Neural progenitor cell (in vitro differentiated cells): ENCODE measurements around the gene ACOT12. TPM values are rescaled to one million over a fixed set of nuclear protein-coding genes. Genes with fewer than 3 reads are reported as not detected.

Experiments used
- DNase-seq: peaks from one replicate; pipeline ENCODE4 v3.0.0-alpha.2; 2016; ENCODE audit warnings: low spot score
- H2AFZ ChIP-seq: fragments of 200-600 bp; sonication (generic); replicated peaks from 2 replicates; pipeline ENCODE4 v1.6.1; 2016; ENCODE audit warnings: antibody characterized with exemption
- H3F3A ChIP-seq: fragments of 200-600 bp; sonication (generic); 2 replicates; pipeline ENCODE4 v1.6.1; 2016; ENCODE audit warnings: antibody characterized with exemption, low read depth
- H3K27ac ChIP-seq: fragments of 200-600 bp; sonication (generic); 2 replicates; pipeline ENCODE4 v1.5.1; 2016; ENCODE audit warnings: mild to moderate bottlenecking
- H3K27me3 ChIP-seq: fragments of 200-600 bp; sonication (generic); 2 replicates; pipeline ENCODE4 v1.6.1; 2016; ENCODE audit warnings: mild to moderate bottlenecking, moderate library complexity
- H3K36me3 ChIP-seq: fragments of 200-600 bp; sonication (generic); 2 replicates; pipeline ENCODE4 v1.5.1; 2016
- H3K4me1 ChIP-seq: fragments of 200-600 bp; sonication (generic); 2 replicates; pipeline ENCODE4 v1.6.1; 2016; ENCODE audit warnings: mixed run types
- H3K4me2 ChIP-seq: fragments of 200-600 bp; sonication (generic); 2 replicates; pipeline ENCODE4 v1.6.1; 2016
- H3K4me3 ChIP-seq: fragments of 200-600 bp; sonication (generic); 2 replicates; pipeline ENCODE4 v1.5.1; 2016
- H3K79me2 ChIP-seq: fragments of 200-600 bp; sonication (generic); 2 replicates; pipeline ENCODE4 v1.6.1; 2016; ENCODE audit warnings: low read depth
- H3K9ac ChIP-seq: fragments of 200-600 bp; sonication (generic); 2 replicates; pipeline ENCODE4 v1.6.1; 2016
- H3K9me3 ChIP-seq: fragments of 200-600 bp; sonication (generic); 2 replicates; pipeline ENCODE4 v1.5.1; 2016; ENCODE audit warnings: low read depth
- H4K20me1 ChIP-seq: fragments of 200-600 bp; sonication (generic); 2 replicates; pipeline ENCODE4 v1.6.1; 2016; ENCODE audit warnings: low read depth
- H3K27ac Mint-ChIP-seq: 3 replicates; pipeline ENCODE4 v1.8.0; 2021; ENCODE audit warnings: mixed read lengths
- H3K27me3 Mint-ChIP-seq: 2 replicates; pipeline ENCODE4 v1.8.0; 2022; ENCODE audit warnings: low read depth, mild to moderate bottlenecking, inconsistent platforms, moderate library complexity, mixed read lengths; ENCODE audit not compliant: insufficient read depth
- H3K36me3 Mint-ChIP-seq: 3 replicates; pipeline ENCODE4 v1.8.0; 2021; ENCODE audit warnings: mixed read lengths
- H3K4me1 Mint-ChIP-seq: 3 replicates; pipeline ENCODE4 v1.8.0; 2021; ENCODE audit warnings: mixed read lengths
- H3K4me3 Mint-ChIP-seq: 3 replicates; pipeline ENCODE4 v1.8.0; 2021; ENCODE audit warnings: mild to moderate bottlenecking, moderate library complexity, mixed read lengths
- H3K9me3 Mint-ChIP-seq: 3 replicates; pipeline ENCODE4 v1.8.0; 2020; ENCODE audit warnings: mixed read lengths
- CTCF ChIP-seq: fragments of 200-600 bp; sonication (generic); IDR thresholded peaks from 2 replicates; pipeline ENCODE4 v1.5.1; 2017; ENCODE audit warnings: antibody characterized with exemption, mild to moderate bottlenecking
- EZH2 ChIP-seq: fragments of 200-600 bp; sonication (generic); IDR thresholded peaks from 2 replicates; pipeline ENCODE4 v1.6.1; 2017; ENCODE audit warnings: antibody characterized with exemption, mild to moderate bottlenecking, moderate library complexity
- EZH2phosphoT487 ChIP-seq: fragments of 200-600 bp; sonication (generic); IDR thresholded peaks from 2 replicates; pipeline ENCODE4 v1.6.1; 2017; ENCODE audit warnings: antibody characterized with exemption
- total RNA-seq: library from RNA; depleted of rRNA; stranded (reverse); fragments of >200 nt; gene quantifications from 2 replicates; pipeline ENCODE4 v1.2.3, GENCODE V29; 2015; ENCODE audit warnings: low replicate concordance

The ACOT12 gene
- total RNA-seq, 1 donor from 2014 or later, result not detected

DNA sequence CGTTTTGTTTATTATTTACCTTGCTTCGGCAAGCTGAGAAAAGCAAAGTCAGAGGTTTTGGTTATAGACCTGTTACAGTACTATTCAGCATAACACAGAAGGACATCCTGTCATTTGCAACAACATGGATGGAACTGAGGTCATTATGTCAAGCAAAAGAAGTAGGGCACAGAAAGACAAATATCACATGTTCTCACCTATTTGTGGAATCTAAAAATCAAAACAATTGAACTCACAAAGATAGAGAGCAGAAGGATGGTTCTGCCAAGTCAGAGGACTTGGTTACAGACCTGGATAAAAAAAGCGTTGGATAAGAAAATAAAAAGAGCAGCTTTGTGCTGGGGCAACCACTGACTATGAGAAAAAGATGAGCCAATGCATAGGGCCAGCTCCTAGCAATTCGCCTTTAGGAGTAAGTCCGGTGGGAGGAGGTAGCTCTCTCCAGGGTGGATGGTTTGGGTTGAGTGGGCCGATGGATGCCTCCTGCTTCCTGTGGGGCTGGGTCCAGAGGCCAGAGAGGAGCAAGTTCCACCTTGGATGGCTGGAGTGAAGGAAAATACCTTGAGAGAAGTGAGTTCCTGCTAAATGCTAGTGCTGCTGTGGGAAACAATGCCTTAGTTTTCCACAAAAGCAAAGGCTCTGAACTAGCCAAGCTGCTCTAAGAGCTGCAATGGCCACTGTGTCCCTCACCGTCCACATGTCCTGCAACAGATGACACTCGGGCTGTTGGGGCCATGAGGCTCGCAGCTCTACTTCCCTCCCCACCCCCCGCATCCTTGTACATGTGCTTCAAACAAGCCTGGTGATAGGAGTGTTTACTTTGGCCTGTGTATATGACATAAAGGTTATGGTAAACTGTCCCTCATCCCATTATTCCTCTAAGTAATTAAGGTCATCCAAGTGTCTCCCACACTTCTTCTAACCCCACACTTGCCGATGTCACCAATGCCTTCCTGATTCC lies 38.4 kb downstream of the ACOT12 start:
- H3K27me3 Mint-ChIP-seq, result peaks cover 3% of the 10 kb centered on the region
- Histone ChIP-seq H2AFZ (peak overlapping the region; percentile 26), H3K4me2 (no peak overlapping the region), H3K4me3 (no peak overlapping the region), H3K79me2 (no peaks in the 10 kb centered on the region), H3K9ac (no peak overlapping the region), H4K20me1 (no peaks in the 10 kb centered on the region), H3K36me3 (no peaks in the 10 kb centered on the region), H3K27ac (no peak overlapping the region), H3F3A (no peaks in the 10 kb centered on the region), H3K4me1 (peaks cover 14% of the 10 kb centered on the region), H3K9me3 (no peaks in the 10 kb centered on the region), H3K27me3 (no peaks in the 10 kb centered on the region)
- no peak for TF ChIP-seq EZH2
- TF ChIP-seq EZH2phosphoT487, result no peak
- no peak for TF ChIP-seq CTCF
- H3K36me3 Mint-ChIP-seq, result no peaks in the 10 kb centered on the region
- H3K4me1 Mint-ChIP-seq, result peaks cover 13% of the 10 kb centered on the region
- H3K4me3 Mint-ChIP-seq, result no peak overlapping the region
- no peak overlapping the region for H3K27ac Mint-ChIP-seq
- H3K9me3 Mint-ChIP-seq, result no peaks in the 10 kb centered on the region
- DNase-seq, result no peak

- Mint-ChIP-seq H3K9me3 (no peaks in the 10 kb centered on the region), H3K36me3 (no peaks in the 10 kb centered on the region), H3K27me3 (peaks cover 3% of the 10 kb centered on the region), H3K4me3 (no peak overlapping the region), H3K4me1 (peaks cover 10% of the 10 kb centered on the region), H3K27ac (no peak overlapping the region)
- H3F3A ChIP-seq, result no peaks in the 10 kb centered on the region
- peaks cover 23% of the 10 kb centered on the region for H3K4me1 ChIP-seq
- H3K36me3 ChIP-seq, result no peaks in the 10 kb centered on the region
- H3K4me3 ChIP-seq, result no peak overlapping the region
- no peak overlapping the region for H2AFZ ChIP-seq
- no peaks in the 10 kb centered on the region for H4K20me1 ChIP-seq
- H3K27me3 ChIP-seq, result no peaks in the 10 kb centered on the region
- DNase-seq, result no peak
- H3K9me3 ChIP-seq, result no peaks in the 10 kb centered on the region
- H3K79me2 ChIP-seq, result no peaks in the 10 kb centered on the region
- H3K9ac ChIP-seq, result no peak overlapping the region
- no peak overlapping the region for H3K4me2 ChIP-seq
- H3K27ac ChIP-seq, result no peak overlapping the region
- no peak for TF ChIP-seq EZH2phosphoT487
- TF ChIP-seq EZH2, result no peak
- TF ChIP-seq CTCF, result no peak
Observed at GRCh38 chr5:81354093-81354492, 39.8 kb downstream of the ACOT12 start.

GRCh38 chr5:81353189-81353588 lies 40.7 kb downstream of the ACOT12 start:
- peaks cover 7% of the 10 kb centered on the region for H3K4me1 Mint-ChIP-seq
- H4K20me1 ChIP-seq, result no peaks in the 10 kb centered on the region
- H3K9ac ChIP-seq, result no peak overlapping the region
- peaks cover 3% of the 10 kb centered on the region for H3K27me3 Mint-ChIP-seq
- TF ChIP-seq CTCF, result no peak
- no peak for TF ChIP-seq EZH2phosphoT487
- no peak for TF ChIP-seq EZH2
- H3F3A ChIP-seq, result no peaks in the 10 kb centered on the region
- H3K9me3 Mint-ChIP-seq, result no peaks in the 10 kb centered on the region
- peaks cover 22% of the 10 kb centered on the region for H3K4me1 ChIP-seq
- no peak overlapping the region for H3K4me3 ChIP-seq
- H3K4me3 Mint-ChIP-seq, result no peak overlapping the region
- no peaks in the 10 kb centered on the region for H3K79me2 ChIP-seq
- H3K4me2 ChIP-seq, result no peak overlapping the region
- DNase-seq, result no peak
- H3K36me3 ChIP-seq, result no peaks in the 10 kb centered on the region
- H3K27me3 ChIP-seq, result no peaks in the 10 kb centered on the region
- no peaks in the 10 kb centered on the region for H3K36me3 Mint-ChIP-seq
- H3K9me3 ChIP-seq, result no peaks in the 10 kb centered on the region
- H2AFZ ChIP-seq, result no peak overlapping the region
- no peak overlapping the region for H3K27ac Mint-ChIP-seq
- H3K27ac ChIP-seq, result no peak overlapping the region
